ENCODE measurements around the gene DAB2. TPM values are rescaled to one million over a fixed set of nuclear protein-coding genes. Genes with fewer than 3 reads are reported as not detected.
"Not testable (repeated sequence)": the region's sequence is repeated elsewhere in the genome, so short reads cannot be mapped to it uniquely, and the experiment has no call there.

The DAB2 gene
- total and polyA plus RNA-seq, 12 donors, result 6.5 to 64.7 (median 22.3) TPM

DNA sequence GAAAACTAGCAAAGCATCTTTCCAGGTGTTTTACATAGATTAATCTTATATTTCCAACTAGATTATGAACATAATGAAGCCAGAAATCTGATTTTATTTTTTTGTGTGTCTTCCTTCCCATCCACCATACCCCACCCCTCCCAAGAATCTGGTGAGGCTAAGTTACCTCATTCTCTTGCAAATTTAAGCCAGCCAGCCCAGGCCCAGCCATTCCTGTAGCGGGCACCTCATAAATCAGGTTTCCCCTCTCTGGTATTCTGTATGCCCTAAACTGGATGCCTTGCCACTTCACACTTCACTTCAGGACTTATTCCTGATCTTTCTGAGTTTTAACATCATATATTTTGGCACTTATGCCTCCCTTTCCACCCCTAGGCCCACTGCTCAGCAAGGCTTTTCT lies 82.3 kb downstream of the DAB2 start:
- no peak overlapping the region for H3K4me3 ChIP-seq
- ATAC-seq (no peak), DNase-seq (no peak)
- intact Hi-C loops (cut with DNase I), result no loop called here
- H3K27ac ChIP-seq, result no peak overlapping the region
- no peaks in the 10 kb centered on the region for H3K36me3 ChIP-seq
- no peaks in the 10 kb centered on the region for H3K4me1 ChIP-seq
- WGBS, 2 donors, result 96 to 97% methylated on average over 1 of the region's 1 CpG
- H3K9me3 ChIP-seq, result no peaks in the 10 kb centered on the region
- TF ChIP-seq CTCF (IDR thresholded peaks at IDR 0.05), result no peak
- no peaks in the 10 kb centered on the region for H3K27me3 ChIP-seq

DNA sequence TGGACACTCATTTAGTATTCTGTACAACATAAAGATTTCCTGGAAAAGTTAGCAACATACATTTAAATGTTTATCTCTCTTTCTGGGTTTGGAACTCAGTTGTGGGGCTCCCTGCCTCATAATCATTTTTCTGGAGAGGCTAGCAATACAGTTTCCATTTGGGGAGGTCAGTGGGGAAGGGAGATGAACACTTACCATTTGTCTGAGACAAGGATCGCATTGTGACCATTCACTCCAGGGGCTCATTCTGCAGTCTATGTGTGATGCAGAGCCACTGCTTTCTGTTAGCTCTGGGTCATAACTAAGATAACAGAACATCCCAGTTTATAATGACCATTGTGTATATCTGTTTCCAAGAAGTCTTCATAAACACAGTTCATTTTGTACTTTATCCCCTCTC lies 82.9 kb downstream of the DAB2 start:
- Histone ChIP-seq H3K36me3 (no peaks in the 10 kb centered on the region), H3K27me3 (no peaks in the 10 kb centered on the region), H3K4me3 (no peak overlapping the region), H3K9me3 (no peaks in the 10 kb centered on the region), H3K27ac (no peak overlapping the region), H3K4me1 (no peaks in the 10 kb centered on the region)
- ATAC-seq, result no peak
- intact Hi-C loops (cut with DNase I), result no loop called here
- no peak for TF ChIP-seq CTCF (IDR thresholded peaks at IDR 0.05)
- DNase-seq, result no peak
- WGBS, 2 donors, result 74 to 79% methylated on average over 1 of the region's 1 CpG

- no peak for DNase-seq
- intact Hi-C loops (cut with DNase I), result no loop called here
- Histone ChIP-seq H3K4me3 (no peak overlapping the region), H3K36me3 (no peaks in the 10 kb centered on the region), H3K27ac (no peak overlapping the region), H3K9me3 (no peaks in the 10 kb centered on the region), H3K4me1 (no peaks in the 10 kb centered on the region), H3K27me3 (no peaks in the 10 kb centered on the region)
- no peak for TF ChIP-seq CTCF (IDR thresholded peaks at IDR 0.05)
- 55 to 62% methylated on average over 1 of the region's 1 CpG for WGBS, 2 donors
- ATAC-seq, result no peak
Measured at GRCh38 chr5:39340506-39340905, 84.3 kb downstream of the DAB2 start.

GRCh38 chr5:39337252-39337915 lies 87.4 kb downstream of the DAB2 start:
- Histone ChIP-seq H3K9me3 (no peaks in the 10 kb centered on the region), H3K4me1 (no peaks in the 10 kb centered on the region), H3K27ac (no peak overlapping the region), H3K27me3 (no peaks in the 10 kb centered on the region), H3K36me3 (no peaks in the 10 kb centered on the region), H3K4me3 (no peak overlapping the region)
- ATAC-seq (no peak), DNase-seq (no peak)
- no peak for TF ChIP-seq CTCF (IDR thresholded peaks at IDR 0.05)
- 72 to 73% methylated on average over 1 of the region's 1 CpG for WGBS, 2 donors
- intact Hi-C loops (cut with DNase I), result loop anchor here in 1 of 10 donors (10.0 kb wide), 1 partner anchor 1183 kb away; no protein-coding TSS in a partner anchor

- not testable (repeated sequence) for ATAC-seq, H3K4me1 ChIP-seq, H3K9me3 ChIP-seq, DNase-seq, H3K27me3 ChIP-seq, H3K27ac ChIP-seq, H3K4me3 ChIP-seq, H3K36me3 ChIP-seq
- 90 to 94% methylated on average over 20 to 27 of the region's 27 CpGs for WGBS, 2 donors
- intact Hi-C loops (cut with DNase I), result loop anchor here in 1 of 10 donors (10.0 kb wide), 1 partner anchor 1179 kb away; no protein-coding TSS in a partner anchor
Measured at GRCh38 chr5:39334296-39334695, 90.5 kb downstream of the DAB2 start.
